ENCODE measurements around the gene NEK4.
"Not testable (repeated sequence)": the region's sequence is repeated elsewhere in the genome, so short reads cannot be mapped to it uniquely, and the experiment has no call there.

NEK4 gene

DNA sequence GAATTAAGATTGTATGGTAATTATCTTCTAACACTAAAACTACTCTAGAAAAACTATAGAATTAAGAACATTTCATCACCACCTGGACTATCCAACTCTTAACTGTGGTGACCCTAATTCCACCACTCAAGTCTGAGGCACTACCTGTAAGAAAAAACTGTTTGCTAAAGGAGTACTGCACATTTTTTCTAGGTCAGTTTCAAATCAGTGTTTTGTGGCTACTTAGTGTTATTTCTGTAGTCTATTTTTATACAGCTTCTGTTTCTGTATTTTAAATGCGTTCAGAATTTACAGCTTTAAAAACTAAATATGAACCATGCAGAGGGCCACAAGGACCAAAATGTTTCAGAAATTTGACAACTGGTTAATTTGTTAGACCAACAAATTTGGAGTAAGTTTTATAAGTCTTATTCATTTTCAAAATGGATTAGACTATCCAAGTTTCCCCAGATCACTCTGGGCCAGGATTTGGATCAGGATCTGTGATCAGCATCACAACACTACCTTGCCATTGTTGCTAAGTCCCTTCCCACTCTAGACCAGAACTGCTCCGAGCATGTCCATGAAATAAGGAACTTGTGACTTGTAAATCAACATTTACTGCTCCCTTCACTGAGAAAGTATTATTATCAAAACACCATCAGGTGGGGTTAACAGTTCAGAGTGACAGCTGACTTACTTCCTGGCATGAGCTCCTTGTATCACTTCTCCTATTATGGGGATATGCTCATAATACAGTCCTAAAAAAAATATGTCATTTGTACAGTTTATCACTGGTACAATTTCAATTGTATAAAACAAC, 73.7 kb downstream of the NEK4 start:
- DNase-seq (ENCODE audit: low read depth): no peak

- no peak for DNase-seq (ENCODE audit: low read depth)
Measured at GRCh38 chr3:52695798-52696671, 74.7 kb downstream of the NEK4 start.

DNA sequence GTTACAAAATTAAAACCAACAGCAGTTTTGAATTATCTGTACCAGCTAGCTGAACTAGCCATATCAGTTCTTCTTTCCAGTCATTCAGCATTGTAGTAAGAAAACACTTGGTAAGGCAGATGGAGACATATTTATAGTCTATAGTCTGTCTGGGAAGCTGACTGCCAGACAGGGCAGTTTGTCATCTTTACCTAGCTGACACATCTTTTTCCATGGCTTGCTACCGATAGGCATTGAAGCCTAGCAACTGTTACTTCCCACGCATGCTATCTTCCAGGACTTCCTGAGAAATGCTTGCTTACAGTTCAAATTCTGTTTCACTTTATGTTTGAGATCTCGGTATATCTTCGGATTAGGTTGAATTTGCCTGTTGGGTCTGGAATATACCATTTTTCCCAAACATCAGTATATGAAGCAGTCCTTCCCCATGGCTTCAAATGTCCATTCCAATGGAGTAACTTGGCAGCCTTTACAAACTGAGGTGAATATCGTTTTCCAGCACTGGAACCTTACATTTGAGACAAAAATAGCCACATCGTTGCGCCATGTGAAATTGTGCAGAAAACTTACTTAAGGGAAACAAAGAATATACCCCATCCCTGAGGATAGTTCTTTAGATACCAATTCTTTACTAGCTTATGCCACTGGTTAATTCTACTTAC, 76.1 kb downstream of the NEK4 start:
- no peak for DNase-seq (ENCODE audit: low read depth)

- DNase-seq (ENCODE audit: low read depth): no peak
Measured at GRCh38 chr3:52693071-52693470, 77.7 kb downstream of the NEK4 start.

- DNase-seq (ENCODE audit: low read depth): no peak
Measured at GRCh38 chr3:52690560-52690959, 80.2 kb downstream of the NEK4 start.

DNA sequence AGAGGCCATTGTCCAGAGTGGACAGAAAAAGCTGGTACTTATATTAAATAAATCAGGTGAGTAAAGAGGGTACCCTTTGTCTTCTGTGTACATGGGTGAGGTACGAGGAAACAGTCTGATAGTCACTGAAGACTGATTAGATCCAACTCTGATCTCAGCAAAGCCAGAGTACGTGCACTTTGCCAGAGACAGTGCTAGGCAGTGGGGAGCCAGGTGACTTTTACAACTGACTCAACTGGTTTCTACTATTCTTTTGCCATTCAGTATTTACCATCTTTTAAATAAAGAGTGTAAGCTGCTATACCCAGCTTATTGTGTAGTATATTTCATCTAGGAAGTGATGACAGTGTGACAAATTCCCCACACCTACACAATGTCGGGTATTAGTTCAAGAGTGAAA, 81.6 kb downstream of the NEK4 start:
- DNase-seq (ENCODE audit: low read depth): no peak

DNA sequence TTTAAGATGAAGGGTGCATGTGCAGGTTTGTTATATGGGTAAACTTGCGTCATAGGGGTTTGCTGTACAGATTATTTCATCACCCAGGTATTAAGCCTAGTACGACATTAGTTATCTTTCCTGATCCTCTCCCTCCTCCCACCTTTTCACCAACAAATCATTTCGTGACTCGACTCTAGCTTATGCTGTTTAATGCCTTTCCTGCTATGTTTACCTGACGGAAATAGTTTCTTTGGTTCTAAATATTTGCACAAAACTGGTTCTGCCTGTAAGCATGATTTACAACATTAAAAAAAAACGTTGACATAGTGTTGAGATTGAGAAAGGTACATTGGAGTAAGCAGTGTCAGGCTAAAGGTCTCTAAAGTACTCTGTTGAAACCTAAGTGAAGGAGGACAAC, 82.5 kb downstream of the NEK4 start:
- no peak for DNase-seq (ENCODE audit: low read depth)

DNA sequence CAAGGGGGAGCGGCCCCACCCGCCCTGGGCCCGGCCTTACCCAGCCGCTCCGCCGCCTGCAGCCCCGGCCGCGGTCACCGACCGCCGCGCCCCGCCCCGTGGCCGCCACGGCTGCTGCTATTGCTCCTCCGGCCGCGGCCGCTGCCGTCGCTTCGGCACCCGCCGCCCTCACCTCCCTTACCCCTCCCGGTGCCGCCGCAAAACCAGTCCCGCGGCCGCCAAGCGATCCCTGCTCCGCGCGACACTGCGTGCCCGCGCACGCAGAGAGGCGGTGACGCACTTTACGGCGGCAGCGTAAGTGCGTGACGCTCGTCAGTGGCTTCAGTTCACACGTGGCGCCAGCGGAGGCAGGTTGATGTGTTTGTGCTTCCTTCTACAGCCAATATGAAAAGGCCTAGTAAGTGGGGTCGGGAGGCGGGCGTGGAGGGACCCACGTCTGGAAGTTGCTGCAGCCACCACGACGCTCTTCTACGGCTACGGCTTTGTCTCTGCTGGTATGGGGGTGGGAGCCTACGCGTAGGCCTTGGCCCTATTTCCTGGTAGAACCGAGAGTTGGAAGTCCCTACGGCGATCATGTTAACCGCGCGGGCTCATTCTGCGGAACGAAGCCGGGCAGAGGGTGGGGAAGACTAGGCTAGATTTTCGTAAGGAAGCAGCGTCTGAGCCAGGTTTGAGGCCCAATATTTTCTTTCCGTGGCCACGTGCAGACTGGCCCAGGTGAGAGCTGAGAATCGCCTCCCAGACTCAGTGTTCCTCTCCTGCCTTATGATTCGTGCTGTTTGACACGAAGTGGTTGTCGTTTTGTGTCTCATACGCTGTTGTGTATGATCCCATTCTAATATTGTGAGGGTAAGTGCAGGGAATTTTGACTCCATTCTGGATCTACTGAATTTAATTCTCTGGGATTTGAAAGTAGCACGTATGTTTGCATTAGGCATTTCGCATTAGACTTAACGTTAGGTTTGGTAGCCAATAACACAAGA, 84.7 kb downstream of the NEK4 start, which contains the start of the genes GNL3 and PBRM1:
TSS of gene GNL3 (plus strand) at position 324 of the 983 bp plus-strand sequence. CDS start at position 385, 61 bp downstream.
TSS of gene PBRM1 (minus strand) at position 205 of the 983 bp plus-strand sequence.
- DNase-seq (ENCODE audit: low read depth): peak; percentile 97

- peak; percentile 68 for DNase-seq (ENCODE audit: low read depth)
Measured at GRCh38 chr3:52685285-52685708, 85.4 kb downstream of the NEK4 start.

DNA sequence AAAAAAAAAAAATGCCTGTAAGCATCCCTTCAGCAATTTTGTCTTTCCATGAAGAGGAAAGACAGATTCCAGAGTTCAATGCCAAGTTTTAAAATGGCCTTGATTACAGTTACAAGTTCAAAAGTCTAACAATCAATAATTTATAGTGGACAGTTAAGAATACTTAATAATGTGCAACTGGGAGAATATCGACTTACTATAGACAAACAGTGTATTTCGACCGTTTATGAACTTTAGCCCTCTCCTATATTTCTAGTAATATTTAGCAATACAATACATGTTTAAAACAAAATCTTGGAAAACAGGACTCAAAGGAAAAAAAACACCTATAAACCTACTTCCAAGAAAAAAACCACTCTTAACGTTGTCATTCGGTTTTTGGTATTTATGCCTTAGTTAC, 86.6 kb downstream of the NEK4 start:
- no peak for DNase-seq (ENCODE audit: low read depth)

- peak; percentile 61 for DNase-seq (ENCODE audit: low read depth)
Measured at GRCh38 chr3:52683611-52684010, 87.1 kb downstream of the NEK4 start.

DNA sequence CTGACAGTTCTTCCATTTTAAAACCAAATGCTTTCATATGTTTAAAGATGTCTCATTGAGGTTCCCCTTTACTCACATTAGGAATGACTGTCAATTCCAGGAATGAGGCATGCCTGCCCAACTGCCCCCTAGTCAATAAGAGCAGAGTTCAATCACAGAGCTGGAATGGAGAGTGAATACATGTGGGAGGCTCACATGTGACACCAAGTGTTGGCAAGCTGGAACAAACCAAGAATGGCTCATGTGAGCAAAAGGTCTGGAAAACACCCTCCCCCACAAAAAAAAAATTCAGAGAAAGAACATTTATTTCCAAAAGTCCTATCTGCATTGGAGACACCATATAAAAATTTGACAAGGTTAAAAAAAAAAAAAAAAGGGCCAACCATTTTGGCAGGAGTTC, 88.7 kb downstream of the NEK4 start:
- peak; percentile 87 for DNase-seq (ENCODE audit: low read depth)

DNA sequence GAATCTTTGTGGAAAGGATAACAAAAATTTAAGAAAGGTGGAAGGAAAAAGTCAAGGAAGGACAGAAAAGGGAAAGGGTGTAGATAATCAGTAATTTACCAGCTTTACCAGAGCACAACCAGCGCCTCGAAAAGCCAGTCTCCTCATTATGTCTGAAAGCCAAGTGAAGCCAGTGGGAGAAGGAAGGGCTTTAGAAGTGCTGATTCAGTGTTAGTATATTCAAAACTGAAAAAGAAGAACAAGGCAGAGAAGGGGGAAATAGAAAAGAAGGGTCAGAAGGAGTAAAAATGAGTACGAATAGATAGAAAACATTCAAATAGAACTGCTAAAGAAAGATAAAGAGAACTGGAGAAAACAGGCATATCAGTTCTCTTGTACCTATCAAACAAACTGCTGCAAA, 89.1 kb downstream of the NEK4 start:
- no peak for DNase-seq (ENCODE audit: low read depth)

DNA sequence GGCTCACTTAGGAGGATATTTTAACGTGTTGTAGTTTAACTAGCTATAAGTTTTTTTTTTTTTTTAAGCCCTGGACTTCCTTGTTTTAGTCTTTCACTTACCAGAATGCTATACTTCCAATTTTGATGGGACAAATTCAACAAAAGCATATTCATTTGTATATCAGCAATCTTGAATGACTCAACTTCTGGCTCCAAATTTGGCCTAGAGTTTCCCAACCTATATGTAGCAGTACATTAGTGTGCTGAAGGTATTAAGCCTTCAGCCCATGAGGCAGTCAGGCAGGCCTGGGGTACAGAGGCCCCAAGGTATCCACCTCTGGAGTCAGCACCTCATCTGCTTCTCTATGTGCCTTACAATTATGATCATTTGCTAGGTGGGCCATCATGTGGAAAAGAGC, 90.9 kb downstream of the NEK4 start:
- no peak for DNase-seq (ENCODE audit: low read depth)

GRCh38 chr3:52679199-52679538, 91.6 kb downstream of the NEK4 start:
- DNase-seq (ENCODE audit: low read depth): peak; percentile 74

GRCh38 chr3:52678265-52679198, 92.2 kb downstream of the NEK4 start:
- DNase-seq (ENCODE audit: low read depth): no peak

DNA sequence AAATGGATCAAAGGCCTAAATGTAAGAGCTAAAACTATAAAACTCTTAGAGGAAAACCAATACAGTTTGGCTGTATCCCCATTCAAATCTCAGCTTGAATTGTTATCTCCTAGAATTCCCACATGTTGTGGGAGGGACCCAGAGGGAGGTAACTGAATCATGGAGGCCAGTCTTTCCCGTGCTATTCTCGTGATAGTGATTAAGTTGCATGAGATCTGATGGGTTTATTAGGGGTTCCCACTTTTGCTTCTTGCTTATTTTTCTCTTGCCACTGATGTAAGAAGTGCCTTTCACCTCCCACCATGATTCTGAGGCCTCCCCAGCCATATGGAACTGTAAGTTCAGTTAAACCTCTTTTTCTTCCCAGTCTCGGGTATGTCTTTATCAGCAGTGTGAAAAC, 94.5 kb downstream of the NEK4 start:
- not testable (repeated sequence) for DNase-seq (ENCODE audit: low read depth)

- no peak for DNase-seq (ENCODE audit: low read depth)
Measured at GRCh38 chr3:52671676-52672075, 99.1 kb downstream of the NEK4 start.

DNA sequence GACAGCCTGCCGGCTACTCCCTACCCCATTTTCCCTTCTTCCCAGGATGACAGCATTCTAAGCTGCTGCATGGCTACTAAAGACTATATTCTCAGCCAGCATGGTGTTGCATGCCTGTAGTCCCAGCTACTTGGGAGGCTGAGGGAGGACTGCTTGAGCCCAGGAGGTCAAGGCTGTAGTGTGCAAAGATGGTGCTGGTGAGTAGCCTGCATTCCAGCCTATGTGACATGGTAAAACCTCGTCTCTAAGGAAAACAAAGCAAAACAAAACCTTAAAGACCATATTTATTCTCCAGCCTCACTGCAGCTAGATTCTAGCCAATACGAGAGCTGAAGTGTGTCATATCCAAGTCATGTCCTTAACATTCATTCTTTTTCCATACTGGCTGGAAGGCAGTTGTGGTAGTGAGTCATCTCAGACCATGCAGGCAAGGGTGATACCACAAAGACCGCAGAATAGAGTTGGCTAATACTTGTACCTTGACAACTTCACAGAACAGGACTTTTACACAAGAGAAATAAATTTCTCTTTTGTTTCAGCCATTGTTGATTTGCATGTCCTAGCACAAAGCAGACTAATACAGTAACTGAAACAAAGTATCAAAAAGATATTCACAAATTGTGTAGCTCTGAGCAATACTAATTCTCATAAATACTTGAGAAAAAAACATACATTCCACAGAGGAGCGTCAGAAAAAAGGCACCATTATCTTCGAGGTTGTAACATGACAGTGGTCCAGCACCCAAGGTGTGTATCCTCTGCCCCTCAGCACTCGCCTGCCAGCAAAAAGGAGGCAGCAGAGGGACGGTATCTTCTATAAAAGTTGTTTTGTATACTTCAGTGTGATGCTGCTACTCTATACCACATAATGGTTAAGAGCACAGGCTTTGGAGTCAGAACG, 99.9 kb downstream of the NEK4 start:
- peak; percentile 99 for DNase-seq (ENCODE audit: low read depth)

Measured in fibroblast of gingiva (primary cell).